Pancreas (tissue), 10 donors: ENCODE results near the gene OR7A5. TPM values are rescaled to one million over a fixed set of nuclear protein-coding genes. Genes with fewer than 3 reads are reported as not detected.

Source experiments
- ATAC-seq, 4 donors: fragments of 200-7000 bp; cut with Tn5 transposase; one replicate each; pipeline versions ENCODE4 v1.8.0 to v1.9.1; 2020; ENCODE audit warnings: mild to moderate bottlenecking in 4 of 4, moderate library complexity in 4 of 4
- DNase-seq, 6 donors: peaks; one replicate each; pipeline ENCODE4 v3.0.0-alpha.2; 2020
- FAIRE-seq: peaks from 2 replicates; lab custom pipeline; 2012; peaks lifted over from hg19 to GRCh38; lab: Jason Lieb, UNC
- H3K27ac ChIP-seq, 4 donors: fragments of 200-600 bp; sonication (generic); 1 replicate in 3 of 4; 2 replicates in 1 of 4; pipeline versions ENCODE4 v1.5.0 to v1.8.0; 2020
- H3K27me3 ChIP-seq, 4 donors: fragments of 200-600 bp; one replicate each; pipeline ENCODE4 v1.8.0; 2021
- H3K36me3 ChIP-seq, 3 donors: fragments of 200-600 bp; sonication (generic) in 1 of 3; one replicate each; pipeline versions ENCODE4 v1.5.0 to v1.8.0; 2020 to 2021
- H3K4me1 ChIP-seq, 3 donors: fragments of 200-600 bp; one replicate each; pipeline ENCODE4 v1.8.0; 2021
- H3K4me3 ChIP-seq, 4 donors: fragments of 200-600 bp; sonication (generic) in 2 of 4; one replicate each; pipeline versions ENCODE4 v1.5.0 to v1.8.0; 2020 to 2021
- H3K9me3 ChIP-seq, 4 donors: fragments of 200-600 bp; one replicate each; pipeline ENCODE4 v1.8.0; 2021
- CTCF ChIP-seq, 4 donors: fragments of 200-600 bp; sonication (generic) in 3 of 4; IDR thresholded peaks; one replicate each; pipeline versions ENCODE4 v1.5.0 to v1.8.0; 2021; ENCODE audit warnings: antibody characterized with exemption in 4 of 4
- WGBS, 2 donors: extraction: QIAGEN DNeasy Blood & Tissue Kit; methylation state at CpG; one replicate each; pipeline ENCODE4 v1.1.7; 2013; 5-methylcytosine and 5-hydroxymethylcytosine counted together
- intact Hi-C, 3 donors: fragments of 100-400 bp; cut with DNase I; formaldehyde crosslinking; loops; one replicate each; pipeline versions ENCODE4 v1.11.1 to v1.14.2; 2022
- polyA plus RNA-seq, 2 donors: library from polyadenylated mRNA; stranded (reverse); fragments of 200-250 nt; gene quantifications; one replicate each; pipeline ENCODE4 v1.2.3, GENCODE V29; 2013
- total RNA-seq, 6 donors: library from RNA; stranded (reverse); fragmentation: NEBNext Ultra II Directional in 4 of 6; extraction: Animal tissue kit (Norgen Biotek cat#: 25700) in 4 of 6; gene quantifications; one replicate each; pipeline versions ENCODE4 v1.2.1 to v1.2.4, GENCODE V29; 2021 to 2023
- donor health status: healthy with polysubstance abuse.
- donor health status: DM: no; HTN: no; CAD: no; lungs with moderate emphysema.
- donor health status: DM: no; HTN: no; CAD: no.
- donor health status: control.
- donor health status: control.
- donor health status: Bipolar disorder and iron deficiency.
- donor health status: DM: yes; HTN: yes; CAD: no.
- donor health status: DM: no; HTN: no; CAD: no.
- donor health status: DM: no; HTN: no; CAD: no.
- donor health status: DM: yes; HTN: yes; CAD: no.

OR7A5 gene
- total and polyA plus RNA-seq, 8 donors: not detected

GRCh38 chr19:14843169-14843568 lies 8.2 kb upstream of the OR7A5 start:
- Histone ChIP-seq H3K27me3 (peaks cover 0 to 4% (median 0%) of the 10 kb centered on the region in 4 donors), H3K9me3 (no peaks in the 10 kb centered on the region), H3K36me3 (no peaks in the 10 kb centered on the region), H3K4me3 (no peak overlapping the region), H3K27ac (no peak overlapping the region), H3K4me1 (no peaks in the 10 kb centered on the region)
- intact Hi-C loops: no loop called here
- FAIRE-seq (no peak), ATAC-seq (no peak), DNase-seq (no peak)
- no peak for TF ChIP-seq CTCF (IDR thresholded peaks at IDR 0.05)
- WGBS, 2 donors: 42 to 49% methylated on average over 2 of the region's 2 CpGs

- no peak overlapping the region for H3K27ac ChIP-seq
- no peaks in the 10 kb centered on the region for H3K9me3 ChIP-seq
- ATAC-seq: no peak
- WGBS, 2 donors: 13 to 34% methylated on average over 1 of the region's 1 CpG
- H3K36me3 ChIP-seq: no peaks in the 10 kb centered on the region
- no peaks in the 10 kb centered on the region for H3K27me3 ChIP-seq
- no peak for TF ChIP-seq CTCF (IDR thresholded peaks at IDR 0.05)
- no peaks in the 10 kb centered on the region for H3K4me1 ChIP-seq
- no peak overlapping the region for H3K4me3 ChIP-seq
- no peak for FAIRE-seq
- intact Hi-C loops: no loop called here
- DNase-seq: no peak
Observed at GRCh38 chr19:14840206-14840605, 5.2 kb upstream of the OR7A5 start.

- ATAC-seq: no peak
- Histone ChIP-seq H3K27me3 (no peaks in the 10 kb centered on the region), H3K4me1 (no peaks in the 10 kb centered on the region), H3K36me3 (no peaks in the 10 kb centered on the region), H3K9me3 (no peaks in the 10 kb centered on the region), H3K4me3 (no peak overlapping the region), H3K27ac (no peak overlapping the region)
- no peak for TF ChIP-seq CTCF (IDR thresholded peaks at IDR 0.05)
- intact Hi-C loops: no loop called here
- DNase-seq: no peak
- FAIRE-seq: no peak
- 47 to 62% methylated on average over 4 of the region's 4 CpGs for WGBS, 2 donors
Observed at GRCh38 chr19:14837391-14837790, 2.4 kb upstream of the OR7A5 start.

- intact Hi-C loops: no loop called here
Observed at GRCh38 chr19:14830702-14831101, 4.3 kb downstream of the OR7A5 start.

More at GRCh38 chr19:14830702-14831101, 4.3 kb downstream of the OR7A5 start:
- no peak for TF ChIP-seq CTCF (IDR thresholded peaks at IDR 0.05)
- no peaks in the 10 kb centered on the region for H3K9me3 ChIP-seq
- DNase-seq: no peak
- no peak overlapping the region for H3K4me3 ChIP-seq
- no peaks in the 10 kb centered on the region for H3K36me3 ChIP-seq
- 9 to 26% methylated on average over 4 of the region's 4 CpGs for WGBS, 2 donors
- no peak overlapping the region for H3K27ac ChIP-seq
- no peak for FAIRE-seq
- ATAC-seq: no peak
- no peaks in the 10 kb centered on the region for H3K4me1 ChIP-seq
- peaks cover 0 to 7% (median 0%) of the 10 kb centered on the region in 4 donors for H3K27me3 ChIP-seq
